GM10266 (cell line): ENCODE measurements around the gene ACOT7.

Source experiments
- DNase-seq: peaks from one replicate; pipeline ENCODE4 v3.0.0; 2012; ENCODE audit errors: extremely low spot score
- TF ChIP-seq, protein P1 (sequence below): IDR thresholded peaks from 2 replicates; pipeline ENCODE4 v1.5.1; 2012; ENCODE audit warnings: mild to moderate bottlenecking, low read depth; ENCODE audit not compliant: control insufficient read depth, insufficient read depth; ENCODE audit errors: missing control alignments

The ACOT7 gene

DNA sequence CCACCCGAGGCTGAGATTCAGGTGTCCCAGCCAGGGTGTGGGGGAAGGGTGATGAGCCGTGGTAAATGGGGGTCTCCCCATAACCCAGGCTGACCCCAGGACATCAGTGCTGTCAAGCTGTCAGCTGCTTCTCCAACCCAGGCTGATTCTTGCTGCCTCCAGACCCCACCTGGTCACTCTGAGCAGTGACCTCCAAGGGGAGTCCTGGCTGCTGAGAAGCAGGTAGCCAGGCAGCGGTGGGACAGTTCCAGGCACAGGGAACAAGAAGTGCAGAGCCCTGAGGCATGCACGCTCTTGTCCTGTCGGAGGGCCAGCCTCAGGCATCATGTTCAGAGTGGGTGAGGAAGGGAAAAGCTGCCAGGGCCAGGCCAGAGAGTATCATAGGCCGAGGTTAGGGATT is 32.1 kb upstream of the ACOT7 start:
- no peak for DNase-seq
- TF ChIP-seq, protein P1, sequence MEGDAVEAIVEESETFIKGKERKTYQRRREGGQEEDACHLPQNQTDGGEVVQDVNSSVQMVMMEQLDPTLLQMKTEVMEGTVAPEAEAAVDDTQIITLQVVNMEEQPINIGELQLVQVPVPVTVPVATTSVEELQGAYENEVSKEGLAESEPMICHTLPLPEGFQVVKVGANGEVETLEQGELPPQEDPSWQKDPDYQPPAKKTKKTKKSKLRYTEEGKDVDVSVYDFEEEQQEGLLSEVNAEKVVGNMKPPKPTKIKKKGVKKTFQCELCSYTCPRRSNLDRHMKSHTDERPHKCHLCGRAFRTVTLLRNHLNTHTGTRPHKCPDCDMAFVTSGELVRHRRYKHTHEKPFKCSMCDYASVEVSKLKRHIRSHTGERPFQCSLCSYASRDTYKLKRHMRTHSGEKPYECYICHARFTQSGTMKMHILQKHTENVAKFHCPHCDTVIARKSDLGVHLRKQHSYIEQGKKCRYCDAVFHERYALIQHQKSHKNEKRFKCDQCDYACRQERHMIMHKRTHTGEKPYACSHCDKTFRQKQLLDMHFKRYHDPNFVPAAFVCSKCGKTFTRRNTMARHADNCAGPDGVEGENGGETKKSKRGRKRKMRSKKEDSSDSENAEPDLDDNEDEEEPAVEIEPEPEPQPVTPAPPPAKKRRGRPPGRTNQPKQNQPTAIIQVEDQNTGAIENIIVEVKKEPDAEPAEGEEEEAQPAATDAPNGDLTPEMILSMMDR, result no peak

DNA sequence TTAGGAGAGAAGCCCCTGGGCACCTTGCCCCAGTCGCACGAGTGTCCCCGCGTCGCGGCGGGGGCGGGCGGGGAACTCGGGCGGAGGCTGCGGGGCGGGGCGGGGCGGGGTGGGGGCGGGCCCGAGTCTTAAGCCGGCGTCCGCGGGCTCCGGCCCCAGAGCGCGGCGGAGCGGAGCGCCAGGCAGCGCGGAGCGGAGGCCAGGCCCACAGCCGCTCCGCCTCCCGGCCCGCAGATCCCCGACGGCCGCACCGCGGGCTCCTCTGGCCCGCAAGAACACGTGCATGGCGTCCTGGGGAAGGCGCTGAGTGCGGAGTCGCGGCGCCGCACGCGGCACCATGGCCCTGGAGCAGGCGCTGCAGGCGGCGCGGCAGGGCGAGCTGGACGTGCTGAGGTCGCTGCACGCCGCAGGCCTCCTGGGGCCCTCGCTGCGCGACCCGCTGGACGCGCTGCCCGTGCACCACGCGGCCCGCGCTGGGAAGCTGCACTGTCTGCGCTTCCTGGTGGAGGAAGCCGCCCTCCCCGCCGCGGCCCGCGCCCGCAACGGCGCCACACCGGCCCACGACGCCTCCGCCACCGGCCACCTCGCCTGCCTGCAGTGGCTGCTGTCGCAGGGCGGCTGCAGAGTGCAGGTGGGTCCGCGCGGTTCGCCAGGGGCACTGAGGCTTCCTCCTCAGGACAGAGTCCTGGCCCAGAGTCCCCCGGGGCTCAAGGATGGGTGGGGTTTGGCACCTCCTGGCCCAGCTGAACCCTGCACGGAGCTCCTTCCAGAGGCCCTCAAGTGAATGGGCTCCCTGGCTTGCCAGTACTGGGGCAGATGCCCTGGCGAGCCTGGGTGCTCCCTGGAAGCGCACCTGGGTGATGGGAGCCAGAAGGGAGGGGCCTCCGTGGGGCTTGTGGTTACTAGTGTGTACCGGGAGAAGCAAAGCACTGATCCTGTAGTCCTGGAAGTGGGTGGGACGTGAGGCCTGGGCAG is 31.3 kb upstream of the ACOT7 start, which contains the start of gene ESPN:
ESPN (plus strand) TSS at position 158 of the 975 bp plus-strand sequence; CDS start at position 338, 180 bp downstream.
- TF ChIP-seq, protein P1, result no peak
- peak; percentile 81 for DNase-seq

DNA sequence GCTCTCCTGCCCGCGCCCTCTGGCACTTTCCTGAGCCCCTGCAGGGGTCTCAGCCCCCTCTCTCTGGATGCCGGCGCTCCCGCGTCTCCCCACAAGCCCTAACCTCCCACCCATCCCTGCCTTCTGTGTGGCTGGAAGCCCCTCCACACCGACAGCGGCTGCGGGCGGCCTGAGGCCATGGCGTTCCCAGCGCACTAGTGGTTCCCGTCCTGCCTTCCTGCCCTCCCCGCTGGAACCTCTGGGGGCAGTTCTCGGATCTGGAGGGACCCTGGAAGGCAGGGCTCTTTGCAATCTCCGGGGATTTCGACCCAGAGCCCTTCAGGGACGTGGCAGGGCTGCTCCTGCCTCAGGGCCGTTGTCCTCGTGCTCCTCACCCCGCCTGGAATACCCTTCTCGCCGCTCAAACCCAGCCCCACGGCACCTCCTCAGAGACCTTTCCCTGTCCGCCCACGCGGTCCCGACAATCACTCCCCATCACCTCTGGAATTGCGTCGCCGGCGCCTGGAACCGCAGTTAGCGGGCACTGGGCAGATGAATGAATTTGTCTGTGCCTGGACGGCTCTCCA is 30.5 kb upstream of the ACOT7 start:
- TF ChIP-seq, protein P1, result no peak
- peak; percentile 53 for DNase-seq

DNA sequence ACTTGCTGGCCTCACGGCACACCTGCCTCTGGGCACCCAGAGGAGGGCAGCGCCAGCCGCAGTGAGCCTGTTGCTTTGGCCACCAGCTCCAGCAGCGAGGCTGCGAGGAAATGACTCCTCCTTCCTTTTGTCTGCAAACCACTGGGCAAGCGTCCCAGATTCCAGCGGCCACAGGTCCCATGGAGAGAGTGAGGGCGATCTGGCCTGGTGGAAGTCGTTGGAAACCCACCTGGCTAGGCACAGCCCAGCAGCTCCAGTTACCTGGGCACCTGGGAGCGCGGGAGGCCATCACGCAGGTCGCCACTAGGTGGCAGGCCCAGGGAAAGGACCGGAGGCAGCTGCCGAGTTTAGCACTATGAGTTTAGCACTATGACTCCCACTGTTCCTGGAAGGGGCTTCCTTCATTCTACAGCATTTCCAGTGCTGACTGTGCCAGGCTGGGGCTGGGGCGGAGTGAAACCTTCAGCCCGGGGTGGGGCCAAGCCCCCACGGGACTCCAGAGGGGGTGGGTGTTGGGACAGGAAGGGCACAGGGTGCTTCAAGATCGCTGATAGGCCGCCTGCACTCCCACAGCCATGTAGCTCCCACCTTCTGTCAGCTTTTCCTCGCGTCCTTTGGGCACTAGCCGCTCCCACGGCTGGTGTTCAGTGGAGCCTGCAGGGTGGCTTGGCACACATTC is 29.9 kb upstream of the ACOT7 start:
- DNase-seq, result peak; percentile 89
- TF ChIP-seq, protein P1, result peak; percentile 84

DNA sequence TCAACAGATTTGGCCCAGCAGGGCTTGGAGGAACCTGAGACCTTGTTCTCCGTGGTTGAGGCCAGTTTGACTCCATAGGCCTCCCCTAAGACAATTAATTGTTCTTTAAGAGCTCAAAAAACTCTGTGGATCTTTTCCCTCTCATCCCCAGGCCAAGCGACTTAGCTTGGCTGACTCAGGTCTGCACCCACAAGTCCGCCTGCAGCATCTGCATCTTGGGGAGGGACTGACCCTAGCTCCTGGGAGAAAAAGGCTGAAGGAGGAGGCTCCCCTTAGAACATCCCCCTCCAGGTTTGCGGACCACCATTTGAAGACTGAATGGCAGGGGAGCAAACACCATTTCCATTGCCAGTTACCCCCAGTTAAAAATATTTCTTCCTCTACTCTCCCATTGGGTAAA is 27.7 kb upstream of the ACOT7 start:
- TF ChIP-seq, protein P1, result no peak
- peak; percentile 55 for DNase-seq

DNA sequence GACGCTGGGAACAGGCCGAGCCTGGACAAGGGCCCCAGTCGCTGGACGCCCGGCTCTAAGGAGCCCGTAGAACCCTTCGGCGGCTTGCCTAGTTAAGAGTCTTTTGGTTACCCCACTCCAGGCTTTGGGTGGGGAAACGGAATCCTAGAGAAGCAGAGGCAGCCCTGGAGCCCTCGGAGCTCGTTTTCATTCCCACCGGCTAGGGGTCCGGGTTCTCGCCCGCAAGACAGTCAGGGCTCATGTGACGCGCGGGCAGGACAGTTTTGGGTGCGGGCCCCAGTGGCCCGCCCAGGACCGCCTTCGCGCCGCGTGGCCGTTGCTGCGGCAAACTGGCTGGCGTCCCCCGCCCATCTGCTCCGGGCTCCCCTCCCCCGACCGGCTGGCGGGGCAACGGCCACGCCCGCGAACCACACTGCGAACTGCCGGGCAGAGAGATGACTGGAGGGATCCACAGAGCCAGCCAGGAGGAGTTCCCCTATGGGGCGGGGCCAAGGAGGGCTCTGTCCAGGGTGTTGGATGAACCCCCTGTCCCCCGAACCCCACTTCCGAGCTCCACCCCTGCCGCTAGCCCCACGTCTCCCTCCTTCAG is 27.0 kb upstream of the ACOT7 start:
- DNase-seq, result no peak
- TF ChIP-seq, protein P1, result no peak
